A549 (cell line): Measurements from ENCODE around the gene CHN1. TPM values are rescaled to one million over a fixed set of nuclear protein-coding genes. Genes with fewer than 3 reads are reported as not detected.
A peak's percentile ranks its signal among the peaks of the same experiment; 100 is the strongest.

Source experiments
- ATAC-seq, 2 experiments: fragments of 200-7000 bp in 1 of 2; fragments of >200 bp in 1 of 2; cut with Nextera tagmentation in 1 of 2; cut with Tn5 transposase in 1 of 2; 3 replicates each; pipeline versions ENCODE4 v1.8.0 to v1.9.1; 2018 to 2020; ENCODE audit warnings: mild to moderate bottlenecking in 1 of 2, moderate library complexity in 1 of 2
- CTCF ChIA-PET: fragments of 300-600 bp; sonication (Branson Sonifier 250); formaldehyde crosslinking; extraction: SDS; loops from one replicate; lab custom pipeline; 2021; ENCODE audit warnings: antibody characterized with exemption, inconsistent platforms; lab: Yijun Ruan, JAX
- POLR2A ChIA-PET: fragments of 350-600 bp; formaldehyde crosslinking; extraction: SDS; loops from one replicate; lab custom pipeline; 2021; ENCODE audit warnings: antibody characterized with exemption, inconsistent platforms; lab: Yijun Ruan, JAX
- DNase-seq, 2 experiments: peaks; one replicate each; pipeline versions ENCODE4 v3.0.0 to v3.0.0-alpha.2; 2011 to 2016; ENCODE audit warnings: low read depth in 1 of 2, low spot score in 1 of 2
- FAIRE-seq: peaks from 2 replicates; lab custom pipeline; 2011; peaks lifted over from hg19 to GRCh38; lab: Jason Lieb, UNC
- H3K27ac ChIP-seq, 2 experiments: fragments of >200 bp; sonication (Bioruptor Twin); formaldehyde crosslinking; 3 replicates each; pipeline ENCODE4 v1.5.1; 2016 to 2017
- H3K4me1 ChIP-seq: fragments of >200 bp; sonication (Bioruptor Twin); formaldehyde crosslinking; 3 replicates; pipeline ENCODE4 v1.6.1; 2016
- H3K4me2 ChIP-seq: fragments of >200 bp; sonication (Bioruptor Twin); formaldehyde crosslinking; 3 replicates; pipeline ENCODE4 v1.6.1; 2016
- H3K4me3 ChIP-seq: fragments of >200 bp; sonication (Bioruptor Twin); formaldehyde crosslinking; 3 replicates; pipeline ENCODE4 v1.5.1; 2016
- H3K9me3 ChIP-seq: fragments of >200 bp; sonication (Bioruptor Twin); formaldehyde crosslinking; 3 replicates; pipeline ENCODE4 v1.6.1; 2016
- CEBPB ChIP-seq, 2 experiments: fragments of >200 bp in 1 of 2; sonication (Bioruptor Twin) in 1 of 2; formaldehyde crosslinking in 1 of 2; IDR thresholded peaks; 2 replicates each; pipeline ENCODE4 v1.6.1; 2012 to 2016
- CHD4 ChIP-seq: fragments of 200-600 bp; sonication (generic); IDR thresholded peaks from 2 replicates; pipeline ENCODE4 v1.6.1; 2016; ENCODE audit warnings: antibody characterized with exemption, mild to moderate bottlenecking, borderline replicate concordance
- CTCF ChIP-seq: fragments of >200 bp; sonication (Bioruptor Twin); formaldehyde crosslinking; IDR thresholded peaks from 3 replicates; pipeline ENCODE4 v1.5.1; 2016
- EHMT2 ChIP-seq: fragments of 200-600 bp; sonication (generic); IDR thresholded peaks from 2 replicates; pipeline ENCODE4 v1.6.1; 2016; ENCODE audit warnings: antibody characterized with exemption, low read depth, mild to moderate bottlenecking, moderate library complexity
- ELK1 ChIP-seq: fragments of 150-350 bp; IDR thresholded peaks from 2 replicates; pipeline ENCODE4 v1.6.1; 2014; ENCODE audit warnings: low read depth, mild to moderate bottlenecking, low read length
- EP300 ChIP-seq, 2 experiments: fragments of >200 bp; sonication (Bioruptor Twin); formaldehyde crosslinking; IDR thresholded peaks; 2 replicates in 1 of 2; 3 replicates in 1 of 2; pipeline ENCODE4 v1.6.1; 2016 to 2017
- ESRRA ChIP-seq: fragments of 150-350 bp; IDR thresholded peaks from 2 replicates; pipeline ENCODE4 v1.6.1; 2014; ENCODE audit warnings: mild to moderate bottlenecking, low read length, borderline replicate concordance
- HDAC2 ChIP-seq: fragments of 200-600 bp; sonication (generic); IDR thresholded peaks from 2 replicates; pipeline ENCODE4 v1.6.1; 2016
- HES2 ChIP-seq: fragments of >200 bp; sonication (Bioruptor Twin); formaldehyde crosslinking; IDR thresholded peaks from 2 replicates; pipeline ENCODE4 v1.6.1; 2016
- HEYL ChIP-seq: fragments of 250-450 bp; sonication (Bioruptor Pico); IDR thresholded peaks from 2 replicates; pipeline ENCODE4 v1.8.0; 2021; ENCODE audit warnings: mild to moderate bottlenecking, moderate library complexity
- HOXA7 ChIP-seq: fragments of 250-450 bp; sonication (Bioruptor Pico); IDR thresholded peaks from 2 replicates; pipeline ENCODE4 v1.5.0; 2020; ENCODE audit warnings: mild to moderate bottlenecking, moderate library complexity
- HOXB5 ChIP-seq: fragments of 250-450 bp; sonication (Bioruptor Pico); IDR thresholded peaks from 2 replicates; pipeline ENCODE4 v1.5.0; 2020; ENCODE audit warnings: mild to moderate bottlenecking, moderate library complexity
- JUNB ChIP-seq: fragments of >200 bp; sonication (Bioruptor Twin); formaldehyde crosslinking; IDR thresholded peaks from 2 replicates; pipeline ENCODE4 v1.6.1; 2016
- KDM5A ChIP-seq: fragments of 200-600 bp; sonication (generic); IDR thresholded peaks from 2 replicates; pipeline ENCODE4 v1.6.1; 2016; ENCODE audit warnings: antibody characterized with exemption, mild to moderate bottlenecking
- MYC ChIP-seq: IDR thresholded peaks from 2 replicates; pipeline ENCODE4 v1.6.1; 2012; ENCODE audit warnings: mild to moderate bottlenecking, inconsistent platforms, low read length, improper control_type of control experiment, borderline replicate concordance
- PHF8 ChIP-seq: fragments of 200-600 bp; sonication (generic); IDR thresholded peaks from 2 replicates; pipeline ENCODE4 v1.6.1; 2016; ENCODE audit warnings: low read depth, mild to moderate bottlenecking, antibody characterized with exemption, moderate library complexity, borderline replicate concordance
- RAD21 ChIP-seq, 2 experiments: fragments of >200 bp in 1 of 2; sonication (Bioruptor Twin) in 1 of 2; formaldehyde crosslinking in 1 of 2; IDR thresholded peaks in 1 of 2; conservative IDR thresholded peaks in 1 of 2; 2 replicates in 1 of 2; 3 replicates in 1 of 2; pipeline ENCODE4 v1.6.1; 2012 to 2018; ENCODE audit warnings: inconsistent platforms in 1 of 2
- RCOR1 ChIP-seq: fragments of 150-350 bp; IDR thresholded peaks from 2 replicates; pipeline ENCODE4 v1.6.1; 2014; ENCODE audit warnings: antibody characterized with exemption, low read length, low read depth
- SMC3 ChIP-seq: fragments of >200 bp; sonication (Bioruptor Twin); formaldehyde crosslinking; IDR thresholded peaks from 3 replicates; pipeline ENCODE4 v1.6.1; 2018; ENCODE audit warnings: inconsistent platforms
- TP53 ChIP-seq: fragments of 250-450 bp; sonication (Bioruptor Pico); IDR thresholded peaks from 2 replicates; pipeline ENCODE4 v1.5.0; 2021; ENCODE audit warnings: mild to moderate bottlenecking, moderate library complexity
- USF2 ChIP-seq: fragments of 450-650 bp; IDR thresholded peaks from 2 replicates; pipeline ENCODE4 v1.6.1; 2014; ENCODE audit warnings: antibody characterized with exemption
- WGBS: methylation state at CpG from one replicate; pipeline ENCODE4 v1.1.6; 2017; ENCODE audit errors: missing lambda C conversion rate; 5-methylcytosine and 5-hydroxymethylcytosine counted together
- polyA plus RNA-seq, 4 experiments: library from polyadenylated mRNA; depleted of rRNA in 3 of 4; stranded (reverse); fragments of >200 nt; fragmentation: RNase III in 1 of 4; extraction: RNeasy Plus Mini Kit Qiagen cat#74134 plus additional on column Dnase treatment in 1 of 4; gene quantifications; 2 replicates in 3 of 4; 3 replicates in 1 of 4; pipeline ENCODE4 v1.2.3, GENCODE V29; 2011 to 2017

Gene CHN1
- polyA plus RNA-seq, 2 of the 4 experiments (the other 2 are of a cell fraction), result 20.9 to 46.6 TPM

- WGBS, result 78% methylated on average over 3 of the region's 3 CpGs
- H3K27ac ChIP-seq, result no peak overlapping the region
- TF ChIP-seq EP300 (IDR thresholded peaks at IDR 0.05), result no peak
- no peak for TF ChIP-seq ESRRA
- TF ChIP-seq MYC, result no peak
- no peak for TF ChIP-seq USF2
- TF ChIP-seq CEBPB (IDR thresholded peaks at IDR 0.05), result no peak
- no peak for TF ChIP-seq EHMT2
- no peak for TF ChIP-seq ELK1
- no peak for TF ChIP-seq TP53 (CRISPR knock-in tag)
- TF ChIP-seq KDM5A, result no peak
- TF ChIP-seq PHF8, result no peak
- no peak for TF ChIP-seq HES2
- TF ChIP-seq, all 56 proteins: peak for 0
- no peak for ATAC-seq
- H3K9me3 ChIP-seq, result no peaks in the 10 kb centered on the region
- no peak for DNase-seq
- ChIA-PET CTCF (interaction anchor here (0.6 to 1.6 kb wide), 5 partner anchors 16 to 435 kb away, joined by 3 to 4 read pairs (median 3); no protein-coding TSS in a partner anchor), POLR2A (no interaction called here)
- H3K4me3 ChIP-seq, result no peak overlapping the region
- peaks cover 3% of the 10 kb centered on the region; the same call in 1 of the 3 replicates for H3K4me1 ChIP-seq
- no peak for FAIRE-seq
- no peak overlapping the region for H3K4me2 ChIP-seq
Measured at GRCh38 chr2:175035806-175036205, 30.6 kb upstream of the CHN1 start.

GRCh38 chr2:175034716-175035115 is 29.5 kb upstream of the CHN1 start:
- ChIA-PET POLR2A (no interaction called here), CTCF (interaction anchor here (0.8 to 1.6 kb wide), 4 partner anchors 17 to 264 kb away, joined by 3 to 4 read pairs (median 3); no protein-coding TSS in a partner anchor)
- FAIRE-seq, result no peak
- Histone ChIP-seq H3K4me1 (peaks cover 3% of the 10 kb centered on the region; the same call in 1 of the 3 replicates), H3K4me3 (no peak overlapping the region), H3K9me3 (no peaks in the 10 kb centered on the region), H3K27ac (no peak overlapping the region), H3K4me2 (no peak overlapping the region)
- WGBS, result 91% methylated on average over 3 of the region's 3 CpGs
- no peak for ATAC-seq
- TF ChIP-seq ELK1, result no peak
- no peak for TF ChIP-seq HEYL (CRISPR knock-in tag)
- TF ChIP-seq CHD4, result no peak
- TF ChIP-seq HDAC2, result no peak
- TF ChIP-seq JUNB, result no peak
- TF ChIP-seq RCOR1, result no peak
- TF ChIP-seq HOXA7 (CRISPR knock-in tag), result no peak
- DNase-seq, result no peak

GRCh38 chr2:175030380-175031271 is 25.4 kb upstream of the CHN1 start:
- no peak overlapping the region for H3K4me3 ChIP-seq
- FAIRE-seq (no peak), ATAC-seq (peak; percentile 99 to 100), DNase-seq (peak; percentile 27 to 58)
- CTCF ChIA-PET, result interaction anchor here (0.6 to 2.1 kb wide), 19 partner anchors 8 to 1055 kb away, joined by 3 to 9 read pairs (median 3); no protein-coding TSS in a partner anchor
- 72% methylated on average over 5 of the region's 5 CpGs for WGBS
- H3K27ac ChIP-seq, result no peak overlapping the region
- no peaks in the 10 kb centered on the region for H3K4me1 ChIP-seq
- H3K9me3 ChIP-seq, result no peaks in the 10 kb centered on the region
- POLR2A ChIA-PET, result no interaction called here
- H3K4me2 ChIP-seq, result no peak overlapping the region
- TF ChIP-seq CEBPB (IDR thresholded peaks at IDR 0.05) (peak; percentile 31 to 67; a peak in 3 of 4 replicates), RAD21 (conservative IDR thresholded peaks at IDR 0.05 in 1 of 2, IDR thresholded peaks at IDR 0.05 in 1 of 2) (peak; percentile 53 to 69), HOXB5 (CRISPR knock-in tag) (no peak), SMC3 (peak; percentile 30; the same call in 2 of the 3 replicates), CTCF (peak; percentile 44), EP300 (IDR thresholded peaks at IDR 0.05) (no peak)
- TF ChIP-seq, all 56 proteins: peak for 4
